GM12878 (cell line): ENCODE measurements around the gene TMEM132D. TPM values are rescaled to one million over a fixed set of nuclear protein-coding genes. Genes with fewer than 3 reads are reported as not detected.

ENCODE experiments used
- ATAC-seq: fragments of 200-7000 bp; cut with Tn5 transposase; 3 replicates; pipeline ENCODE4 v1.9.1; 2020; ENCODE audit warnings: mild to moderate bottlenecking, moderate library complexity
- BruUV-seq: library from RNA; stranded (reverse); fragments of 400-500 nt; replicated peaks from 2 replicates; lab custom pipeline; 2021; lab: Mats Ljungman, UMichigan
- CTCF ChIA-PET: fragments of 300-600 bp; sonication (Branson Sonifier 250); formaldehyde crosslinking; extraction: SDS; loops from one replicate; lab custom pipeline; 2021; ENCODE audit warnings: inconsistent platforms; lab: Yijun Ruan, JAX
- POLR2A ChIA-PET: fragments of 350-600 bp; formaldehyde crosslinking; extraction: SDS; loops from one replicate; lab custom pipeline; 2021; ENCODE audit warnings: inconsistent platforms; lab: Charles Lee
- RAD21 ChIA-PET: fragments of 300-600 bp; sonication (Branson Sonifier 250); formaldehyde crosslinking; loops from one replicate; lab custom pipeline; 2023; ENCODE audit warnings: antibody characterized with exemption; ENCODE audit not compliant: unreplicated experiment; lab: Charles Lee
- SMC1A ChIA-PET: fragments of 300-600 bp; sonication (Branson Sonifier 250); formaldehyde crosslinking; loops from one replicate; lab custom pipeline; 2023; ENCODE audit not compliant: unreplicated experiment, uncharacterized antibody; lab: Charles Lee
- DNase-seq: peaks from one replicate; pipeline ENCODE4 v3.0.0-alpha.2; 2011; ENCODE audit warnings: low read depth, low spot score
- FAIRE-seq: peaks from 3 replicates; lab custom pipeline; 2011; peaks lifted over from hg19 to GRCh38; lab: Jason Lieb, UNC
- H2AFZ ChIP-seq: 2 replicates; pipeline ENCODE4 v1.6.0; 2011; ENCODE audit warnings: low read depth, low read length, control low read depth; ENCODE audit not compliant: control insufficient read depth
- H3K27ac ChIP-seq: 2 replicates; pipeline ENCODE4 v1.5.1; 2011; ENCODE audit warnings: control low read depth; ENCODE audit not compliant: control insufficient read depth, insufficient read depth
- H3K27me3 ChIP-seq, 2 experiments: replicated peaks in 1 of 2; 2 replicates each; pipeline versions ENCODE4 v1.6.0 to v1.6.1; 2011; ENCODE audit warnings: low read length in 1 of 2; ENCODE audit not compliant: control insufficient read depth in 2 of 2, insufficient read depth in 2 of 2
- H3K36me3 ChIP-seq, 2 experiments: 2 replicates each; pipeline ENCODE4 v1.5.1; 2011; ENCODE audit warnings: low read length in 1 of 2; ENCODE audit not compliant: control insufficient read depth in 2 of 2, insufficient read depth in 2 of 2
- H3K4me1 ChIP-seq: 2 replicates; pipeline ENCODE4 v1.6.1; 2011; ENCODE audit warnings: mild to moderate bottlenecking, low read length, moderate library complexity, mixed read lengths; ENCODE audit not compliant: control insufficient read depth, insufficient read depth
- H3K4me2 ChIP-seq: 2 replicates; pipeline ENCODE4 v1.6.0; 2011; ENCODE audit warnings: control low read depth; ENCODE audit not compliant: control insufficient read depth, insufficient read depth
- H3K4me3 ChIP-seq: fragments of 200-600 bp; sonication (generic); 2 replicates; pipeline ENCODE4 v1.5.1; 2016
- H3K79me2 ChIP-seq: 2 replicates; pipeline ENCODE4 v1.6.0; 2011; ENCODE audit warnings: low read length; ENCODE audit not compliant: control insufficient read depth, insufficient read depth
- H3K9ac ChIP-seq: 2 replicates; pipeline ENCODE4 v1.8.0; 2011; ENCODE audit warnings: low read length, control low read depth, mixed read lengths; ENCODE audit not compliant: control insufficient read depth, insufficient read depth
- H3K9me3 ChIP-seq: replicated peaks from 3 replicates; pipeline ENCODE4 v1.5.1; 2011; ENCODE audit warnings: mild to moderate bottlenecking, low read length; ENCODE audit not compliant: control insufficient read depth, insufficient read depth
- H4K20me1 ChIP-seq: 2 replicates; pipeline ENCODE4 v1.6.0; 2011; ENCODE audit not compliant: control insufficient read depth, insufficient read depth
- CEBPZ ChIP-seq: fragments of 150-350 bp; IDR thresholded peaks from 2 replicates; pipeline ENCODE4 v1.6.1; 2016; ENCODE audit warnings: low read depth, low read length
- SRF ChIP-seq, 2 experiments: IDR thresholded peaks; 2 replicates each; pipeline ENCODE4 v1.6.1; 2011; ENCODE audit warnings: low read depth in 2 of 2, low read length in 2 of 2, mild to moderate bottlenecking in 1 of 2, moderate library complexity in 1 of 2
- USF1 ChIP-seq: IDR thresholded peaks from 2 replicates; pipeline ENCODE4 v1.6.1; 2011; ENCODE audit warnings: borderline replicate concordance, low read depth, mild to moderate bottlenecking, moderate library complexity, mixed read lengths, low read length; ENCODE audit not compliant: insufficient read depth; ENCODE audit errors: extremely low read length
- WGBS: methylation state at CpG from one replicate; pipeline ENCODE4 v1.1.6; 2016; ENCODE audit warnings: low lambda C conversion rate; ENCODE audit not compliant: insufficient replicate concordance, insufficient coverage; ENCODE audit errors: missing lambda C conversion rate; 5-methylcytosine and 5-hydroxymethylcytosine counted together
- in situ Hi-C: fragments of 300-500 bp; cut with MboI; formaldehyde crosslinking; loops from 9 replicates; pipeline ENCODE4 v1.14.3; 2018; ENCODE audit warnings: mixed read lengths
- intact Hi-C: fragments of 100-400 bp; cut with micrococcal nuclease; formaldehyde crosslinking; loops from one replicate; pipeline ENCODE4 v1.14.2; 2022; ENCODE audit not compliant: unreplicated experiment
- polyA plus RNA-seq, 11 experiments: library from polyadenylated mRNA; depleted of rRNA in 4 of 11; unstranded in 6 of 11; stranded (reverse) in 5 of 11; fragments of >200 nt; fragmentation: Nextera tagmentation in 4 of 11; fragmentation: Illumina TruSeq in 1 of 11; extraction: Ambion mirVana in 4 of 11; extraction: Trizol in 1 of 11; gene quantifications; 1 replicate in 1 of 11; 2 replicates in 10 of 11; pipeline versions ENCODE4 v1.2.1 to v1.2.3, GENCODE V29; 2011 to 2016; ENCODE audit warnings: inconsistent platforms in 2 of 11, missing spikeins in 2 of 11, low read depth in 1 of 11
- total RNA-seq, 4 experiments: library from RNA; depleted of rRNA in 3 of 4; stranded (reverse); fragments of >200 nt in 3 of 4; fragmentation: Illumina TruSeq in 1 of 4; extraction: Trizol in 1 of 4; gene quantifications; 2 replicates each; pipeline versions ENCODE4 v1.2.1 to v1.2.3, GENCODE V29; 2013 to 2021

Gene TMEM132D
- total and polyA plus RNA-seq, 10 of the 15 experiments (the other 5 are each of a cell fraction or from before 2014, with no cell fraction given), result under 0.01 to 0.12 (median 0.02) TPM; not detected in 3

- TF ChIP-seq USF1, result no peak
Measured at GRCh38 chr12:129886541-129886940, 17.3 kb downstream of the TMEM132D start (continued).

GRCh38 chr12:129885287-129885686 lies 18.5 kb downstream of the TMEM132D start:
- Histone ChIP-seq H3K9ac (no peak overlapping the region), H3K4me1 (no peaks in the 10 kb centered on the region), H3K27me3 (no peaks in the 10 kb centered on the region), H2AFZ (no peak overlapping the region), H3K4me2 (no peak overlapping the region), H3K36me3 (no peaks in the 10 kb centered on the region), H4K20me1 (no peaks in the 10 kb centered on the region), H3K79me2 (no peaks in the 10 kb centered on the region), H3K4me3 (no peak overlapping the region), H3K9me3 (no peaks in the 10 kb centered on the region), H3K27ac (no peak overlapping the region)
- RAD21 ChIA-PET, result no interaction called here
- TF ChIP-seq CEBPZ (no peak), SRF (IDR thresholded peaks at IDR 0.05; ENCODE audit: low read depth in 2 of 2, low read length in 2 of 2) (no peak)
- DNase-seq, result no peak
- in situ Hi-C loops (no loop called here), intact Hi-C loops (no loop called here)
- WGBS, result 2% methylated on average over 3 of the region's 3 CpGs
- no peak for ATAC-seq
- no peak for FAIRE-seq
- POLR2A ChIA-PET, result no interaction called here
- CTCF ChIA-PET, result no interaction called here
- SMC1A ChIA-PET, result no interaction called here
- BruUV-seq, result no TSS peak
